Measurements from ENCODE around the gene NTRK2.

Gene NTRK2

DNA sequence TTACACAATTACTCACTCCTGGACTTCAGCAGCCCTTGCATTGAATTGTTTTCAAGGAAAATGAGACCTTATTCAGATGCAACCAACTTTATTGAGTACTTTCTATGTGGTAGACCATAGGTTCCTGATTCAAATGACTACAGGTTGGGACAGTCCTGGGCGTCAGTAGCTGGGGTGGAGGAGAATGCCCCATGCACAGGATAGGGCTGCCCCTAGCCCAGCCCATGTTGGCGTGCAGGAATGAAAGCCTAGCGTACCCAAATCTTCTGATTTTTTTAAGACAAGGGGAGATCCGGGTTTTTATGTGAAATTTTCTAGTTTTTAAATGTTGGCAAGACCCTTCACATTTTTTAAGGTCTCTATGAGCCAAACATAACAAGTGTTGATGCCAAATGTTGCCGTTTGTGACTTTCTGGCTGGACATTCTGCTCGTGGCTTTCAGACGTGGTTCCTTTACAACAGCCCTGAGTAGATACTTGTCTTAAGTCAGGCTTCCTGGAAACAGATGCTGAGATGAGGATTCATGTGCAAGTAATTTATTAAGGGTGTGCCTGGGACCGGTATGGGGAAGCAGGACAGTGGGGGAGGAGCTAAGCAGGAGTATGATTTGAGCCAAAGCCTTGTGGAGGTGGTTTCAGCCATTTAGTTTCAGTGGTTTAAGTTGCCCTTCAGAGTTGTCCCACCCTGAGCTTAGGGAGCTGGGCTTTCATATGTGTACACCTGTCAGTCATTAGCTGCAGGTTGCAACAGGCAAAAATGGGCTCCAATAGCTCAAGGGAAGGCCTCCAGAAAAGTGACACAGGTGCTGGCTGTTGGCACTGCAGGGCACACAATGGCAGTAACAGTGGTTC, 154.1 kb downstream of the NTRK2 start:
- DNase-seq, result no peak

DNA sequence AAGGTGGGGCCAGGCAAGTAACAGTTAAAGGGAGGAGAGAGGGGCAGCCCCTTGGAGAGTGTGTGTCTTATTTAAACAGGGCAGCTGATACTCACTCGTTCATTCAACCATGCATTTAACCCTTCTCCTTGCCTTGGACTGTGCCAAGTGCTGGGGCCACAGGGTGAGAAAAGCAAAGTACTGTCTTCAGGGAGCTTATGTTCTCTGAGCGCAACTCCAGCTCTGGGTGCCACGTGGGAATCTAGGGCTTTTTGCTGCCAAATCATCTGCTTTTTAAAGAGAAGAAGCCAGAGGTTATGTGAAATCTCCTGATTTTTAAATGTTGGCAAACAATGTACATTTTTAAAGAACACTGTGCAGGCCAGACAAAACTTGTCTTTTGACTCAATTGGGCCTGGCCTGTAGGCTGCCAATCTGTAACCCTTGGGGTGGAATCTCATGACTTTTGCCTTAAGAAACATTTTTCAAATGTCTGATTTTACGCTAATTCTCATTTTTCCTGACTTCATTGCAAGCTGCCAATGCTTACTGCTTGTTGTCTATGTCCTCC, 157.8 kb downstream of the NTRK2 start:
- no peak for DNase-seq

DNA sequence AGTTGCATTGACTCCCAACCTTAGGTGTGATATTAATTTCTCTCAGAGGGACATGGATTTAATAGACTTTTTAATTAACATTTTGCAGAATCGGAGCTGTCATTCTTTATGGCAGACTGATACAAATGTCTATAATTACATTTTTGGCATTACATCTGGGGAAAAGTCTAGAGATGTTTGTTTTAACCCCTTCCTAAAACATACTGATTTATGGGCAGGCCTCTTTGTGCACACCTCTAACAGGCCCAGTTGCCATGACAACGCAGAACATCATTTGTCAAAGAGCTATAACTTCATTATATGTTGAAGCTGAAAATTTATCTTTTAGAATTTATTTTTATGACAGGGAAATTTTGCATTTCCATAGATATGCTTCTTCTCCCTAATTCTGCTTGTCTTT, 158.5 kb downstream of the NTRK2 start:
- DNase-seq, result no peak

DNA sequence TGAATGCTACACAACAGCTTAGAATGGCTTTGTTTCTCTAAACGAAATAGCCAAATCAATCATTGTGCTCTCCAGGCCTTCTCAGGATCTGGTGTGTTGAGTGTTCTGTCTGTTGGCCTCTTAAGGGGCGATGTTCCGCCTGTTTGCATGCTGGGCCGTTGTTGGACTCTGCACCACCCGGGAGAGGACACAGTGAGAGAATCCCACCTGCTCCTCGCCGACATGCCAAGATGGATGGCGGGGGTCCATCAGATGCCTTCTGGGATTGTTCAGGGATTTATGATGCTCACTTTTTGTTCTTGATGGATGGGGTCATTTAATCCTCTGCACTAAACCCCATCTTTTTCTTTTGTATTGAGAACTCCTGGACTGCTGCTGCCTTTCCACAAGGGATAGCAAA, 159.9 kb downstream of the NTRK2 start:
- DNase-seq, result no peak

DNA sequence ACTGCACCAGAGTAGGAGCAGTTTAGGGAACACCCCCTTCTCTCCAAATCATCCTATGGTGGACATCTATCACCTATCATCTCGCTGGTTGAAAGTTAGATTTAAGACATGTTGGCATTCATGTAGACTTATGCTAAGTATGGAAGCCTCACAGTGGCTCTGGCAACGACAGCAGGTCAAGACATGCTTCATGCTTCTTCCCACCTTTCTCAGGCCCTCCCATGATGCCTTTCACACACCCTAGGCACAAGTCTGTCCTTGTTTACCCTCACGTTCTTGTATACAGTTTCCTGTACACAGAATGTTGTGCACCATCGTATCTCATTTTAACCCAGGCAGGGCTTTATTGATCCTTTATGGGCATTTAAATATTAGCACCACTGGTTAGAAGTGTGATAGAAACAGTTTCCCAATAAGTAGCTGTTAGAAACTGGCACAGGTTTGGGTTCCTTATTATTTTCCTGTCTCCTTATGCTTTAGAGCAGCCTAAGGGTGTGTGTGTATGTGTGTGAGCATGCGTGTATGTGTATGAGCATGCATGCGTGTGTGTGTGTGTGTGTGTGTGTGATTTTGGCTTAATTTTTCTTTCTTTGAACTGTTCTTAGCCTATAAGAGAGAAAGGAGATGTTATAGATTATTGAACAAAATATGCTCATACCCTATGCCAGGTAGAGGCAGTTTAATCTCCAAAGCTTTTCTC, 160.6 kb downstream of the NTRK2 start:
- no peak for DNase-seq

DNA sequence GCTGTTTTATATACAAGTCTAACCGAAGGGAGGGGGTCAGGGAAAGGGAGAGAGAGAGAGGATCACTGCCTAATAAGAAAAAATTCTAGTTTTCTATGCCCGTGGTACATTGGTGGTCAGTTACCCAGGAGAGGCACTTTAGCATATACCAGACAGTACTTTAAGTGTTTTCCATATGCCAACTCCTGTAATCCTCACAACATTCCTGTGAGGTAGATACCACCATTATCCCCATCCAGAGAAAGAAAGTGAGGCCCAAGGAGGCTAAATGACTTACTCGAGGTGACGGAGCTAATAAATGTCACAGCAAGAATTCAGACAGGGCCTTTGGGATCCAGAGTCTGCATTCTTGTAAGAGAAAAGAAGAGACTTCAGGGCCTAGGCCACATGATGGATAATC, 161.8 kb downstream of the NTRK2 start:
- no peak for DNase-seq

DNA sequence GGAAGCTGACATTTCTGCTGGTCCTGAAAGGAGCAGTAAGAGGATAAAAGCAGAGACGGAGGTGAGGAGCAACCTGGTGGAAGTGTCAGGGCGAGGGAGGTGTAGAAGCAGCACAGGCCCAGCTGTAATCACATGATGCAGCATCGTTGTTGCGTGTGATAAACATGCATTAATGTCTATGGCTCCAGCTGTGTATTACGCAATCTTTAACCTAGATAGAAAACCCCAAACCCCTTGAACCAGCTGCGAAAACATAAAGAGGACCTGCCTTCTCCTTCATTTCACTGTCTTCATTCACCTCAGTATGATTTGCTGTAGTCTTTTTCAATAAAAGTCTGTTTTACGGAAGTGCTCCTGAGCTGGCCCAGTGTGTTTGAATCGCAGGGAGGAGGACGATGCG, 162.9 kb downstream of the NTRK2 start:
- DNase-seq, result no peak

DNA sequence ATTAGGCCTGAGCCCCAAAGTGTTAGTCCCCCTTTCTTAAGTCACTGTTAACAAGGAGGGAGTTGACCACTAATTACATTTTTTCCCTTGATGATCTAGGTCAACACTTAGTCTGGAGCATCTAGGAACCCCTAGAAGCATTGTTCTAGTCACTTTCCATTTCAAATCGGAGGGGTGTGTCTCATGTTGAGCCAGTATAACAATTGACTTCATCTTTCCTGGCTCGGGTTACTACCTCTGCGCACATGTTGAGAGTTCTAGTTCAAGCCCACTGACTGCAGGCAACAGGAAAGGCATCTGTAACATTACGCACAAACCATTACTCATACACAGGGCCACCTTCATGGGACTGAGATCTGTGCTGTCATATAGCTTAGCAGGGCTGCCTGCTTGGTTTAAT, 164.9 kb downstream of the NTRK2 start:
- DNase-seq, result no peak

DNA sequence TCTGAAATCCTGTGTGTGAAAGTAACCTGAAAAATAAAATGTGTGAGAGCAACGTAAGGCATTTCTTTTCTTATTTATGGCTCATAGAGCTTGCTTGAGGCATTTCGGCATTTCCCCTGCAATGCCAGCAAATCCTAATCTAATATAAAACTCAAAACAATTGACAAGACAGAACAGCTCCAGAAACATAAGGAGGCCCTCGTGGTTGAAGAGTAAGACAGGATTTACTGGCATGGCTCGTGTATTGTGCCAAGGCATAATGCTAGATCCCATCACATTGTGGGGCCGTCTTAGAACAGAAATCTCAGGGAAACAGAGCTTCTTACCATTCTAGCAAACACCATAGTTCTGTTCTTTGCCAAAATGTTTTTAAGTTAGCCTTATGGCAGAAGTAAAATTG, 166.2 kb downstream of the NTRK2 start:
- DNase-seq, result no peak

DNA sequence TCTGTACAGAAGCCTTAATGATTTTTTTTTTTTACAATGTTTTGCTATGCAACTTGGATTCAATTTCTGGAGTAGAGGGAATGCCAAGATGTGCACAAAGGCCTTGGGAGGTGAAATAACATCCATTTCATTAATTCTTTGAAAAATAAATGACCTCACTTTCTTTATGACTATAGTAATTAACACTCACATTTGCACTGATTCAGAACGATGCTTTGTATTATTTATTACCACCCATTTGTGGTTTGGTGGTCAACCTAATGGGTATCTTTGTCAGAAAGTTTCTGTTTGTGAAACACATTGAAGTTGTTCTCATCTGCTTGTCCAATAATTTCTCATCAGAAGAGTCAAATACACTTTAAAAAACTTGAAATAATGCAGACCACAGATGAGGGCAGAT, 169.3 kb downstream of the NTRK2 start:
- no peak for DNase-seq

DNA sequence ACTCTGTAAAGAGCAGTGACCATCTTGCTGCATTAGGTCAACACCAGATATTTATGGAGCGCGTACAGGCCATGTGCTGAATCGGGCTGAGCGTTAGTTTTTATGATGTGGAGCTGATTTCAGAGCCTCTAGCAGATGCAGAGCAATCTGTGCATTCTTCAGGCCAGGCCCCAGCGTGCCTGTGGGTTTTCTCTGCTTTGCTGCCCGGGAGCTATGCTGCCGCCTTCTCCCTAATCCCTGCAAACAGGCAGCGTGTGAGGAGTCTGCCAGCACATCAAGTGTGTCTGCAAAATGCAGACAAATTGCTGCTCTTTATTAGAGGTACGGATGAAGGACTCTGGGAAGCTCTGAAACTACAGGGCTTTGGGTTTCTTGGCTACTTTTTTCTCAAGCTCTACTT, 170.0 kb downstream of the NTRK2 start:
- no peak for DNase-seq

DNA sequence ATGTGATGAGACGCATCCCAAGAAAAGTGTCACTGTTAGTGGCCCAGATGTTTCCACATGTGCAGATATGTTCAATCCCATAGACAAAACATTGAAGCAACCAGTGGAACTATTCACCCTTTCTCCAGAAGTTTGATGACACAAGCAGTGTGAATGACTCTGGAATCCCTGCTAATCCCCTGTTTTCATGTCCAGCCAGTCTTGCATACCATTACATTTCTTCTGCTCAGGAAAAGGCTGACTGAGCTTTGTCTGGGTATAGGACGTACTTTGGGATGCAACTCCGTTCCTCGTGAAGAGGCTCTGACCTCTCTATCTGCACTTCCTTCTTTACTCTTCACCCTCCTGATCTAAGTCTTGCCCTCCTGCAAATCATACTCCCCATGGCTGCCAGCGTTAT, 172.4 kb downstream of the NTRK2 start:
- DNase-seq, result no peak

DNA sequence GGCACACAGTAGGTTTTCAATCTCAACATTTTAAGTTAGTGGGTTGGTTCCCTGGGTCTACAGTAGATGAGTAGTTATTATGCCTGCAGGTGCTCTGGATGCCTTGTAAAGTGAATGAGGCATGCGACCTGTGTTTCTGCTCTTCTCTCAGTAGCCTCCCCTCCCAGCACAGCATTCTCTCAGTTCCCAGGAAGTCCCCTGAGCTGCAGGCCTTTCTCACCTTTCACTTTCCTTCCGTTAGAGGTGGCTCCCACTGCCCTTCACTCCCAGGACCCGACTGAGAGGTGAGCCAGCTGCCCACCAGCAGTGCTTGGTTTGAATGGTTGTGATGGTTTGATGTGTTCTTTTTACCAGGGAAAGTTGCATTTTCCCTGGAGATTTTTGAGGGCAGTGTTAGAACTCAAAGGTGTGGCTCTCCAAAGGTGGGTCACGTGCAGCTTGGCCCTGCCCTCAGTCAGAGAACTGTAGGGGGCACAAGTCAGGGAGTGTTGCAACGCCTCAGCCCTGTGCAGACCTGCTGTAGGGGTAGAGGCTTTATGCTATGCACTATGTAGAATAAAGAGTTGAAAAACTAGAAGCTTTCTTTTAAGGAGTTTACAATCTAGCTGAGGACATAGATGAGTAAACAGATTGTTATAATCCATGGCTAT, 173.8 kb downstream of the NTRK2 start:
- DNase-seq, result no peak

DNA sequence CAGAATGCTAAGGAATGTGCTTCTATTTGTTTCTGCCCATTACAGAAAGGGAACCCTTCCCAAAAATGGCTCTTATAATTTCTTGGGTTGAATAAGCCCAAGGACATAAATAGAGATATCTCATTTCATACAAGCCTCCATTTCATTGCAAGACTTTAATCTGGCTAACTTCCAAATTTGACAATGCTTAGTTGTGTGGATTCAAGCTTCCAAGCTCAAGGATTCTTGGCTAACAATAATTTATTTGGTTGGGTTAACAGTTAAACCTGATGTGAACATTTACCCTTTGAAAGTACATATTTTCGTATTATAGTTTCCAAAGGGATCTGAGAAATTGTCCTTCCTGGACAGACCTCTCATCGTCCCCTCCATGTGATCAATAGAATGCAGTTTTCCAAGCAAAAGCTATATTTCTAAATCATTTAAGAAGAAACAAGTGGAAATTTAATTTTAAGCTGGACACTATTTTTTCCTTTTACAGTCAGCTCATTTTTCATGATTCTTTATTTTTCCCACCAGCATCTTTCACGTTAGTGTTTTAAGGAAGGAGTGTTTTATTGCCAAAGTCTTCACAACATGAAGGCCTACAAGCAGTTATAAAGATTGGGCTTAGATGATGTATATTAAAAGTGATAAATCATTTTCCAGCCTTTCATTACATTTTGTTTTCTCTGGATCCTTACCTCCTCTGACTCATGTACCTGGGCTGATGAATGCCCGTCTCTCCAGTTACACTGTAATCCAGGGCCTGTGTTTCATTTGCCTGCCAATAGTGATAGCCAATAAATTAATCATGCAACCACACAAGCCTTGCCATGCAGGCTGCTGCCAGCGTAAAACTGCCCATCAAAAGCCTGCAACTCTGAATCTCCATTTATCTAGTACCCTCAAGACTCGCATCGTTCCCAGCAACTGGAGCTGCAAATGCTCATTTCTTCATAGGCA, 176.7 kb downstream of the NTRK2 start:
- DNase-seq, result no peak

DNA sequence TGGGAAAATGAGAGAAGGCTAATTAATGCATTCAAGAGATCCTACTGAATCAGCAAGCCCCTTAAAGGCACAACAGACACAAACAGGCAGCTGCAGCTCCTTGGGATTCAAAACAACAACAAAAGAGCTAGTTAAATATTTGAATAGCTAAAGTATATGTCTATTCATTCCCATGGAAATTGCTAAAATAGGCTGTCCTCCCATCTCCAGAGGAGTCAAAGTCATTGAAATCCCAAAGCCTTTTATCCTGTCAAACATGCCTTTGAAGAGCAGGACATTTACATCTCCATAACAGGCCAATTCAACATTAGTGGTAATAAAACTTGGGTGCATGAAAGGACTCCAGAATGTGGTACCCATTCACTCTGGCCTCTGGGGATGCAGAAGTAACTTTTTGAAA, 177.4 kb downstream of the NTRK2 start:
- DNase-seq, result no peak

DNA sequence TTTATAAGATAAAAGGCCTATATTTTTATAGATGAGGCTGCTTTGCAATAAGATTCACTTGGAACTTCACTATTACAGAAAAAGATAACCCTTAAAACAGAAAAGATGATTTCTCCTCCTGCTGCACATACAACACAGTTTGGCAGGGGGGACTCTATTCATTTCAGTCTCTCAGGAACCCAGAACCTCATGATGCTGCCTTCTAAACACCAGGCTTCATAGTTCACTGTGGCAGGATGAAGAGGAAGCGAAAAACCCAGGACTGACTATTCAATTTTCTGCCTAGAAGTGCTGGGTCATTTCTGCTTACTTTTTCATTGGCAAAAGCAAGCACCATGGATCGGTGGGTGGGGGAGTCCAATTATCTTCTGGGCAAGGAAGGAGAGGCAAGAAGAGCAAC, 179.5 kb downstream of the NTRK2 start:
- DNase-seq, result no peak

DNA sequence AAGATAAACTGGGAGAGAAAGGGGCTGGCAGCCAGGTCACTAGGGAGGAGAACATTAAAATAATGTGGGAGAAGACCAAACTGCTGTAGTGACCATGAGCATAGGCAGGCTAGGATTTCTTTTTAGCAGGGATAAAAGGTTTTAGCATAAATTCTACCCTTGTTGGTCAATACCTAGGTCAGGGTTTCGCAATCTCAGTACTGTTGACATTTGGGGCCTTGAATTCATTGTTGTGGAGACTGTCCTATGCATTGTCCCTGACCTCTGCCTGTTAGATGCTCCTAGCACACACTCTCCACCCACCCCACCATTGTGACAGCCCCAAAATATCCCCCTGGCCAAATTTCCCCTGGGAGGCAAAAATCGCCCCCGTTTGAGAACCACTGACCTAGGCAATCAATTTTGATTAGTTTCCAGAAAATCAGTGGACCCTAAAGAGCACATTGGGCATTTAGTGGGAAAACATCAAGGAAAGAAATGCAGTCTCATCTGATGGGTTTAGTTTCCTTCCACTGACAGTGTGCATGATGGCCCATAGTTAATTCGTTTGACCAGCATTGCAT, 181.4 kb downstream of the NTRK2 start:
- no peak for DNase-seq

DNA sequence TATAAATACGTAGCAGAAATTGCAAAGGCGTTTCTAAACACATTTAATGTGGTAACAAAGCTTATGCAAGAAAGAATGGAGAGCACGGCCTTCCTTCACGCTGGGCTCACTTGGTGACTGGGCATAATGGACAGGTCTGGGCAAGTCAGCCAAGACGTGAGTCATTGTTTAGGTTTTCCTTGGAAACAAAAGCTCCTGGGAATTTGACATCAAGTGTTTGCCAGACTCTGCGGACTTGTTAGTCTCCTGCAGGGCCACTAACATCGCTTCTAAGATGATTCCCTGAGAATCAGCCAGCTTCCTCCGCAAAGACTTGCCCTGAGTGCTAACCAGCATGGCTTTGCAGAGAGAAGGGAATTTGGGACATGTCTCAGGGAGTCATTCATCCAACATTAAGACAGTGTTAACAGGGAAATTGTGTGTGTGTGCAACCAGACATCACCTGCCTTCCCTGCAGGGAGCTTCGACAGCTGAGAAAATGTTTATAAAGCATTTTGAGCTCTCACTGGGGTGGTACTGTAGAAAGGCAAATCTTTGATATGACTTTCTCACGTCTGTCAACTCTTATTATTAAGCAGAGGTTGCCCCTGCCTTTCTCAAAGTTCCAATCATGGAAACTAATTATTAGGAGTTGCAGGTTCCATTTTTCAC, 182.5 kb downstream of the NTRK2 start:
- no peak for DNase-seq

DNA sequence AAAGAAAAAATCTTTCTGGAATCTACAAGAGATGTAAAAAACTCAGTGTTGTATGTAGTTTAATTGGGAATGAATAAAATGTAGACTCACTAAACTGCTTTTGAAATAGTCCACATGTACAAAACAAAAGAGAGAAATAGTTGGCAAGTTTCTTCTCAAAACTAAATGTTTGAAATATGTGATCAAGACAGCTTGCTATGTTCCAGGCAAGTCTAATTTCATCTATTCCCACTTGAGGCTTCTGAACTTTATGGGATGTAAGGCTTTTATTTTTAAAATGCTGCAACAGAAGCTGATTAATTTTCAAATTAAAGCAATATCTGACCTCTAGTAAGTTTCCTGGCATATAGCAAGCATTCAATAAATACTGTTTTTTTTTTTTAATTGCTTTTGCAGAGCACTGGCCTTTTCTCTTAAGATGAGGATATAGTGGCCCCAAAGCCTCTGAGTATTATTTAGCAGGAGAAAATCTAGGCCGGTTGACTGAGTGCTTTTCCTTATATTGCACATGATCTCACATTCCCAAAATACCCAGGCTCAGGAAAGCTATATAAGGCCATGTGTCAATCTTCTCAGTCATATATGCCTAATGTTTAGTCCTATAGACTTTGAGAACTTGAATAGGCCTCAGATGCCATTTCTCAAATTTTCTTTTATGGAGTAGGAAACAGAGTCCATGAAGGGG, 183.2 kb downstream of the NTRK2 start:
- no peak for DNase-seq

DNA sequence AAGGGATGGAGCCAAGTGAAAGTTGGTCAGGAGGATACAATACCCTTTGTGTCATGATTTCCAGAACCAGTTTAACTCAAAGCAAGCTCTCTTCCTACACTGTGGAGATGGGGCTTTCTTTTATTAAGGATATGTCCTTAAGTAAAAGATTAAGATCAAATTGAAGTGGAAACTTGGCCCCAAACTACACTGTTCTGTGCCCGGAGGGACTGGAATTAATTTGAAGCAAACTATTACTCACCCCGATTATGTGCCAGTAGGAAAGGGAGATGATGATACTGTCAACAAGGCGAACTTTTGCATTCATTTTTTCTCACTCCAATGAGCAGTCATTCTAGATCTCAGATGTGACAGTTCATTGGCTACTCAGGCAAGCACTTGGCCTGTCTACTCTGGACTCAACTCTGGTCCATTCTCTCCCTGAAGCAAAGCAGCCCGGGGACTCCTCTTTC, 186.7 kb downstream of the NTRK2 start:
- no peak for DNase-seq

DNA sequence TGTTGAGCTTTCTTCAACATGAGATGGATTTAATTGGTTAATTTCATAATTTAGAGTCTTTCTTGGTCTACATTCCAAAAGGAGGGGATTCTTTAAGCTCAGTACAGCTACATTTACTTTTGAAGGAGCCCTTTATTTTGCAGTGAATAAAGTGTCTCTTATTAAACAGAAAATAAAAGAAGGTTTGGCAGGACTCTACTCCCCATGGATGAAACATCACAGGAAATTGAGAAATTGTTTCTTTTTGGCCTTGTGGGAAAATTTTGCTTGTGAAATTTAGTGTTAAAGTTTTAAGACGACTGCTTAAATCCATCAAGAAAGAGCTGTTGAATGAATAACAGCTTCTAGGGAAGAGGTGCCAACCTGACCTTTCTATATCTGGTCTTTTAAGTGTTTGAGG, 187.7 kb downstream of the NTRK2 start:
- DNase-seq, result no peak
